Osteoblast (primary cell): ENCODE data around the gene RERG. TPM values are rescaled to one million over a fixed set of nuclear protein-coding genes. Genes with fewer than 3 reads are reported as not detected.

Source experiments
- DNase-seq: peaks from one replicate; pipeline ENCODE4 v3.0.0; 2011; ENCODE audit warnings: low spot score, mixed read lengths; ENCODE audit not compliant: insufficient read length; ENCODE audit errors: missing footprints
- H2AFZ ChIP-seq: 2 replicates; pipeline ENCODE4 v1.6.0; 2011; ENCODE audit warnings: mild to moderate bottlenecking, low read length
- H3K27ac ChIP-seq: 2 replicates; pipeline ENCODE4 v1.5.1; 2011; ENCODE audit warnings: mild to moderate bottlenecking, low read depth, low read length, moderate library complexity
- H3K27me3 ChIP-seq: 2 replicates; pipeline ENCODE4 v1.6.0; 2012; ENCODE audit warnings: mild to moderate bottlenecking, control low read depth, inconsistent platforms, low read length, moderate library complexity; ENCODE audit not compliant: insufficient read depth
- H3K36me3 ChIP-seq: 2 replicates; pipeline ENCODE4 v1.5.1; 2011; ENCODE audit warnings: mild to moderate bottlenecking, low read length, control low read depth, moderate library complexity; ENCODE audit not compliant: insufficient read depth
- H3K4me1 ChIP-seq: 2 replicates; pipeline ENCODE4 v1.5.1; 2011; ENCODE audit warnings: mild to moderate bottlenecking, low read length, control low read depth, moderate library complexity; ENCODE audit not compliant: insufficient read depth
- H3K4me2 ChIP-seq: 2 replicates; pipeline ENCODE4 v1.6.0; 2011; ENCODE audit warnings: mild to moderate bottlenecking, low read length; ENCODE audit not compliant: insufficient read depth
- H3K4me3 ChIP-seq: fragments of 200-600 bp; sonication (generic); 3 replicates; pipeline ENCODE4 v1.5.1; 2012; ENCODE audit warnings: mild to moderate bottlenecking, low read length, inconsistent platforms; ENCODE audit not compliant: insufficient read depth
- H3K79me2 ChIP-seq: 2 replicates; pipeline ENCODE4 v1.6.0; 2012; ENCODE audit warnings: mild to moderate bottlenecking, low read length, control low read depth, inconsistent platforms; ENCODE audit not compliant: insufficient read depth
- H3K9me3 ChIP-seq: 2 replicates; pipeline ENCODE4 v1.5.1; 2011; ENCODE audit warnings: low read depth, low read length, control low read depth
- H4K20me1 ChIP-seq: 2 replicates; pipeline ENCODE4 v1.6.0; 2012; ENCODE audit warnings: mild to moderate bottlenecking, low read length, control low read depth; ENCODE audit not compliant: insufficient read depth
- CTCF ChIP-seq: IDR thresholded peaks from 2 replicates; pipeline ENCODE4 v1.5.1; 2011; ENCODE audit warnings: mild to moderate bottlenecking, low read depth, low read length, moderate library complexity; ENCODE audit errors: extremely low read depth
- total RNA-seq: library from RNA; depleted of rRNA; stranded (reverse); fragments of >200 nt; gene quantifications from 2 replicates; pipeline ENCODE4 v1.2.3, GENCODE V29; 2012

RERG gene
- total RNA-seq, 1 donor: not detected

GRCh38 chr12:15205341-15206010 lies 15.7 kb downstream of the RERG start:
- H2AFZ ChIP-seq: no peak overlapping the region
- TF ChIP-seq CTCF: no peak
- peaks cover 8% of the 10 kb centered on the region for H3K4me1 ChIP-seq
- H3K4me3 ChIP-seq: no peak overlapping the region
- H3K36me3 ChIP-seq: no peaks in the 10 kb centered on the region
- no peak for DNase-seq
- H4K20me1 ChIP-seq: no peaks in the 10 kb centered on the region
- H3K4me2 ChIP-seq: no peak overlapping the region
- no peaks in the 10 kb centered on the region for H3K79me2 ChIP-seq
- no peak overlapping the region for H3K27ac ChIP-seq
- no peaks in the 10 kb centered on the region for H3K27me3 ChIP-seq
- no peaks in the 10 kb centered on the region for H3K9me3 ChIP-seq

- no peak for DNase-seq
- no peak overlapping the region for H3K27ac ChIP-seq
- no peak for TF ChIP-seq CTCF
These were observed 19.8 kb downstream of the RERG start for GRCh38 chr12:15201456-15201855.

GRCh38 chr12:15201056-15201455 lies 20.2 kb downstream of the RERG start:
- H3K79me2 ChIP-seq: no peaks in the 10 kb centered on the region
- no peak for TF ChIP-seq CTCF

More at GRCh38 chr12:15201456-15201855, 19.8 kb downstream of the RERG start:
- Histone ChIP-seq H3K79me2 (no peaks in the 10 kb centered on the region), H3K4me3 (no peak overlapping the region), H3K4me2 (no peak overlapping the region), H3K27me3 (no peaks in the 10 kb centered on the region), H4K20me1 (no peaks in the 10 kb centered on the region), H3K36me3 (no peaks in the 10 kb centered on the region), H2AFZ (no peak overlapping the region), H3K4me1 (no peaks in the 10 kb centered on the region), H3K9me3 (no peaks in the 10 kb centered on the region)

GRCh38 chr12:15200641-15201040 lies 20.6 kb downstream of the RERG start:
- Histone ChIP-seq H2AFZ (no peak overlapping the region), H4K20me1 (no peaks in the 10 kb centered on the region), H3K4me2 (no peak overlapping the region), H3K79me2 (no peaks in the 10 kb centered on the region), H3K36me3 (no peaks in the 10 kb centered on the region), H3K9me3 (no peaks in the 10 kb centered on the region), H3K4me1 (no peaks in the 10 kb centered on the region), H3K4me3 (no peak overlapping the region), H3K27ac (no peak overlapping the region), H3K27me3 (no peaks in the 10 kb centered on the region)
- no peak for DNase-seq
- TF ChIP-seq CTCF: no peak

More at GRCh38 chr12:15201056-15201455, 20.2 kb downstream of the RERG start:
- Histone ChIP-seq H3K4me2 (no peak overlapping the region), H3K9me3 (no peaks in the 10 kb centered on the region), H4K20me1 (no peaks in the 10 kb centered on the region), H3K27me3 (no peaks in the 10 kb centered on the region), H3K4me1 (no peaks in the 10 kb centered on the region), H3K36me3 (no peaks in the 10 kb centered on the region), H3K4me3 (no peak overlapping the region), H3K27ac (no peak overlapping the region), H2AFZ (no peak overlapping the region)
- no peak for DNase-seq
